Vagina (tissue), 2 donors: ENCODE measurements around the gene ARL2. TPM values are rescaled to one million over a fixed set of nuclear protein-coding genes. Genes with fewer than 3 reads are reported as not detected.
"Not testable (repeated sequence)": the region's sequence is repeated elsewhere in the genome, so short reads cannot be mapped to it uniquely, and the experiment has no call there.

ENCODE experiments used
- DNase-seq, 2 donors: peaks; one replicate each; pipeline ENCODE4 v3.0.0-alpha.2; 2017; ENCODE audit errors: extremely low spot score in 2 of 2
- H3K27ac ChIP-seq: fragments of 200-600 bp; sonication (generic); one replicate; pipeline ENCODE4 v1.5.1; 2019
- H3K27me3 ChIP-seq: fragments of 200-600 bp; sonication (generic); one replicate; pipeline ENCODE4 v1.5.1; 2019
- H3K36me3 ChIP-seq, 2 donors: fragments of 200-600 bp; sonication (generic); one replicate each; pipeline ENCODE4 v1.5.1; 2017 to 2019
- H3K4me1 ChIP-seq: fragments of 200-600 bp; sonication (generic); one replicate; pipeline ENCODE4 v1.5.1; 2019
- H3K4me3 ChIP-seq, 2 donors: fragments of 200-600 bp; sonication (generic); 1 replicate in 1 of 2; 2 replicates in 1 of 2; pipeline ENCODE4 v1.5.1; 2016 to 2019
- H3K9me3 ChIP-seq: fragments of 200-600 bp; sonication (generic); one replicate; pipeline ENCODE4 v1.5.1; 2019
- CTCF ChIP-seq, 3 experiments: fragments of 450-650 bp in 2 of 3; fragments of 200-600 bp in 1 of 3; sonication (generic) in 1 of 3; IDR thresholded peaks; one replicate each; pipeline ENCODE4 v1.5.1; 2017 to 2019; ENCODE audit warnings: antibody characterized with exemption in 3 of 3, mild to moderate bottlenecking in 2 of 3, moderate library complexity in 2 of 3
- POLR2A ChIP-seq, 2 donors: fragments of 450-650 bp; IDR thresholded peaks; one replicate each; pipeline ENCODE4 v1.6.1; 2017; ENCODE audit warnings: antibody characterized with exemption in 2 of 2, mild to moderate bottlenecking in 2 of 2, moderate library complexity in 2 of 2
- POLR2AphosphoS5 ChIP-seq, 2 donors: sonication (generic); formaldehyde crosslinking; IDR thresholded peaks; one replicate each; pipeline ENCODE4 v1.9.0; 2017; ENCODE audit warnings: antibody characterized with exemption in 2 of 2, mild to moderate bottlenecking in 2 of 2, low read depth in 1 of 2; ENCODE audit not compliant: insufficient read depth in 1 of 2
- intact Hi-C: fragments of 100-400 bp; cut with DNase I; formaldehyde crosslinking; loops from one replicate; pipeline ENCODE4 v1.15.1; 2023
- total RNA-seq: library from RNA; depleted of rRNA; stranded (reverse); fragments of >200 nt; gene quantifications from one replicate; pipeline ENCODE4 v1.2.3, GENCODE V29; 2016

ARL2 gene
- total RNA-seq, 1 donor from 2014 or later, result 112 TPM

- Histone ChIP-seq H3K27me3 (no peaks in the 10 kb centered on the region), H3K27ac (no peak overlapping the region), H3K9me3 (no peaks in the 10 kb centered on the region), H3K4me3 (no peak overlapping the region), H3K36me3 (no peaks in the 10 kb centered on the region), H3K4me1 (no peaks in the 10 kb centered on the region)
- TF ChIP-seq CTCF (IDR thresholded peaks at IDR 0.05), result no peak
- TF ChIP-seq POLR2AphosphoS5 (IDR thresholded peaks at IDR 0.05; ENCODE audit: insufficient read depth in 1 of 2, low read depth in 1 of 2), result no peak
- TF ChIP-seq POLR2A (IDR thresholded peaks at IDR 0.05), result no peak
- intact Hi-C loops, result no loop called here
- DNase-seq, result no peak
These were observed 15.1 kb upstream of the ARL2 start for GRCh38 chr11:64998690-64999431.

- Histone ChIP-seq H3K27ac (no peak overlapping the region), H3K27me3 (no peaks in the 10 kb centered on the region), H3K4me1 (no peaks in the 10 kb centered on the region), H3K9me3 (no peaks in the 10 kb centered on the region), H3K4me3 (no peak overlapping the region), H3K36me3 (no peaks in the 10 kb centered on the region)
- TF ChIP-seq CTCF (IDR thresholded peaks at IDR 0.05) (no peak), POLR2A (IDR thresholded peaks at IDR 0.05) (no peak), POLR2AphosphoS5 (IDR thresholded peaks at IDR 0.05; ENCODE audit: insufficient read depth in 1 of 2, low read depth in 1 of 2) (no peak)
- DNase-seq, result no peak
- intact Hi-C loops, result no loop called here
These were observed 14.5 kb upstream of the ARL2 start for GRCh38 chr11:64999478-64999877.

GRCh38 chr11:65002706-65003105 lies 11.3 kb upstream of the ARL2 start:
- no peaks in the 10 kb centered on the region for H3K36me3 ChIP-seq
- no peaks in the 10 kb centered on the region for H3K27me3 ChIP-seq
- intact Hi-C loops, result no loop called here
- no peak for DNase-seq
- no peak overlapping the region for H3K27ac ChIP-seq
- no peaks in the 10 kb centered on the region for H3K9me3 ChIP-seq
- TF ChIP-seq POLR2A (IDR thresholded peaks at IDR 0.05) (no peak), CTCF (IDR thresholded peaks at IDR 0.05) (no peak), POLR2AphosphoS5 (IDR thresholded peaks at IDR 0.05; ENCODE audit: insufficient read depth in 1 of 2, low read depth in 1 of 2) (no peak)
- H3K4me3 ChIP-seq, result no peak overlapping the region
- no peaks in the 10 kb centered on the region for H3K4me1 ChIP-seq

- intact Hi-C loops, result no loop called here
- Histone ChIP-seq H3K4me3 (no peak overlapping the region), H3K27ac (no peak overlapping the region), H3K9me3 (no peaks in the 10 kb centered on the region), H3K36me3 (no peaks in the 10 kb centered on the region), H3K27me3 (no peaks in the 10 kb centered on the region), H3K4me1 (no peaks in the 10 kb centered on the region)
- no peak for DNase-seq
- TF ChIP-seq POLR2AphosphoS5 (IDR thresholded peaks at IDR 0.05; ENCODE audit: insufficient read depth in 1 of 2, low read depth in 1 of 2) (no peak), POLR2A (IDR thresholded peaks at IDR 0.05) (no peak), CTCF (IDR thresholded peaks at IDR 0.05) (no peak)
These were observed 10.7 kb upstream of the ARL2 start for GRCh38 chr11:65003282-65003681.

GRCh38 chr11:65003968-65004367 lies 10.0 kb upstream of the ARL2 start:
- H3K9me3 ChIP-seq, H3K36me3 ChIP-seq, H3K4me3 ChIP-seq, H3K4me1 ChIP-seq, H3K27me3 ChIP-seq, intact Hi-C loops, H3K27ac ChIP-seq, DNase-seq: not testable (repeated sequence)
